ENCODE measurements around the gene AP2A2.

- no peak for TF ChIP-seq CTCF (conservative IDR thresholded peaks at IDR 0.05; ENCODE audit: low read length)
- TF ChIP-seq EZH2phosphoT487 (IDR thresholded peaks at IDR 0.05; ENCODE audit: borderline replicate concordance, low read depth, low read length): no peak
Measured at GRCh38 chr11:928786-929185, 3.1 kb downstream of the AP2A2 start.

All from OCI-LY7 (cell line).